ENCODE data around the gene SKIDA1.

DNA sequence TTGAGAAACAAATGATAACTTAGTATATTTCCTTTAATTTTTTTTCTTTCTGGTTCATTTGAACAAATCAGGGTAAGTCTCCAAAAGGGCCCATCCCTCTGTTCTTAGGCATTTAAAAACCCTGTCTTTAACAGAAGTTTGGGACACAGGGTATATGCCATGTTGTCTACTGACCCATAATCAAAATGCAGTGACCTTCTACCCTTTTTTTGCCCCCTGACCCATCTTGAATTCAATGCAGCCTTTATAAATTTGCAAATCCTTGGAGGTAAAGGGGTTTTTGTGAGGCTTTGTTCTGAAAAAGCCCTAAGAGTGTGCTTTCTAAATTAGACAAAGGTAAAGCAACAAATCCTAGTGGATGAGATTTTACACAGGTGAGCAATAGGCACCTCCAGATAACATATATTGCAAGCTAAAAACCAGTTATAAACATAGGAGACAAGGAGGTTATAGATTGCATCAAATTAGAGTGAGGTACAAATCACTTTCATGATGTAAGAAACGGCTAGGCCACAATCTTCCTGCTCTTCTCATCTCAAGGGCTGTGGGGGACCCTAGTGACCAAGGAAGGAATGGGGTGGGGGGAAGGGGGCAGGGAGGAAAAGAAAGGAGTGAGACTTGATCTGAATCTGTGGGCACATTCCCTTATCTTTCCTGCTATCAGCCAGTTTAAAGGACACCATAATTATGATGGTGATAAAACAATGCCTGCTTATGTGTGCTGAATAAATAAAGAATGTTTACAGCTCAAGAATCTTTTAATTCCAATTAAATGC lies 2.7 kb downstream of the SKIDA1 start:
- TF ChIP-seq EP300 (IDR thresholded peaks at IDR 0.05) (no peak), POLR2A (IDR thresholded peaks at IDR 0.05) (no peak), POLR2AphosphoS5 (IDR thresholded peaks at IDR 0.05) (no peak)
- TF ChIP-seq, protein P1, sequence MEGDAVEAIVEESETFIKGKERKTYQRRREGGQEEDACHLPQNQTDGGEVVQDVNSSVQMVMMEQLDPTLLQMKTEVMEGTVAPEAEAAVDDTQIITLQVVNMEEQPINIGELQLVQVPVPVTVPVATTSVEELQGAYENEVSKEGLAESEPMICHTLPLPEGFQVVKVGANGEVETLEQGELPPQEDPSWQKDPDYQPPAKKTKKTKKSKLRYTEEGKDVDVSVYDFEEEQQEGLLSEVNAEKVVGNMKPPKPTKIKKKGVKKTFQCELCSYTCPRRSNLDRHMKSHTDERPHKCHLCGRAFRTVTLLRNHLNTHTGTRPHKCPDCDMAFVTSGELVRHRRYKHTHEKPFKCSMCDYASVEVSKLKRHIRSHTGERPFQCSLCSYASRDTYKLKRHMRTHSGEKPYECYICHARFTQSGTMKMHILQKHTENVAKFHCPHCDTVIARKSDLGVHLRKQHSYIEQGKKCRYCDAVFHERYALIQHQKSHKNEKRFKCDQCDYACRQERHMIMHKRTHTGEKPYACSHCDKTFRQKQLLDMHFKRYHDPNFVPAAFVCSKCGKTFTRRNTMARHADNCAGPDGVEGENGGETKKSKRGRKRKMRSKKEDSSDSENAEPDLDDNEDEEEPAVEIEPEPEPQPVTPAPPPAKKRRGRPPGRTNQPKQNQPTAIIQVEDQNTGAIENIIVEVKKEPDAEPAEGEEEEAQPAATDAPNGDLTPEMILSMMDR (IDR thresholded peaks at IDR 0.05), result no peak
